B cell (primary cell): ENCODE results near the gene LRRC25. TPM values are rescaled to one million over a fixed set of nuclear protein-coding genes. Genes with fewer than 3 reads are reported as not detected.

Experiments used
- ATAC-seq: fragments of 200-7000 bp; cut with Tn5 transposase; one replicate; pipeline ENCODE4 v1.10.0; 2021; ENCODE audit warnings: low read depth, mild to moderate bottlenecking, moderate number of reproducible peaks, moderate library complexity
- CTCF ChIA-PET: fragments of 350-600 bp; sonication (Branson Sonifier 250); formaldehyde crosslinking; loops from one replicate; lab custom pipeline; 2021; ENCODE audit warnings: antibody characterized with exemption, inconsistent platforms; lab: Charles Lee
- POLR2A ChIA-PET: fragments of 350-600 bp; sonication (Branson Sonifier 250); formaldehyde crosslinking; loops from one replicate; lab custom pipeline; 2021; ENCODE audit warnings: antibody characterized with exemption; lab: Charles Lee
- DNase-seq: peaks from one replicate; pipeline ENCODE4 v3.0.0; 2013
- H2AFZ ChIP-seq: 2 replicates; pipeline ENCODE4 v1.6.1; 2012; ENCODE audit warnings: mild to moderate bottlenecking, low read depth, low read length; ENCODE audit not compliant: insufficient read depth, poor library complexity, severe bottlenecking
- H3K27ac ChIP-seq, 2 donors: 1 replicate in 1 of 2; 2 replicates in 1 of 2; pipeline ENCODE4 v1.5.1; 2012 to 2013; ENCODE audit warnings: low read length in 2 of 2, mild to moderate bottlenecking in 2 of 2, moderate library complexity in 1 of 2
- H3K27me3 ChIP-seq, 4 experiments: fragments of 200-600 bp in 1 of 4; sonication (generic) in 1 of 4; replicated peaks in 1 of 4; 1 replicate in 2 of 4; 2 replicates in 2 of 4; pipeline versions ENCODE4 v1.6.1 to v1.7.0; 2013 to 2016; ENCODE audit warnings: low read length in 3 of 4, mild to moderate bottlenecking in 2 of 4, mixed read lengths in 1 of 4, moderate library complexity in 1 of 4; ENCODE audit not compliant: insufficient read depth in 4 of 4, control insufficient read depth in 3 of 4; ENCODE audit errors: control extremely low read depth in 1 of 4
- H3K36me3 ChIP-seq, 2 experiments: replicated peaks in 1 of 2; 1 replicate in 1 of 2; 2 replicates in 1 of 2; pipeline versions ENCODE4 v1.6.1 to v1.7.1; 2013; ENCODE audit warnings: low read length in 1 of 2; ENCODE audit not compliant: insufficient read depth in 2 of 2, control insufficient read depth in 1 of 2; ENCODE audit errors: control extremely low read depth in 1 of 2, extremely low read depth in 1 of 2
- H3K4me1 ChIP-seq, 2 donors: fragments of 200-600 bp in 1 of 2; sonication (generic) in 1 of 2; 1 replicate in 1 of 2; 2 replicates in 1 of 2; pipeline versions ENCODE4 v1.5.1 to v1.6.1; 2013 to 2017; ENCODE audit warnings: low read length in 2 of 2; ENCODE audit not compliant: control insufficient read depth in 2 of 2, insufficient read depth in 2 of 2
- H3K4me2 ChIP-seq: replicated peaks from 2 replicates; pipeline ENCODE3; 2012; ENCODE audit warnings: mild to moderate bottlenecking, low read depth, low read length; ENCODE audit not compliant: poor library complexity, severe bottlenecking
- H3K4me3 ChIP-seq, 5 experiments: fragments of 200-600 bp in 1 of 5; sonication (generic) in 1 of 5; 1 replicate in 3 of 5; 2 replicates in 2 of 5; pipeline versions ENCODE4 v1.5.1 to v1.7.0; 2011 to 2016; ENCODE audit warnings: low read length in 4 of 5, mild to moderate bottlenecking in 4 of 5, low read depth in 2 of 5, control low read depth in 1 of 5, moderate library complexity in 1 of 5; ENCODE audit not compliant: insufficient read depth in 1 of 5; ENCODE audit errors: control extremely low read depth in 1 of 5, extremely low read depth in 1 of 5
- H3K79me2 ChIP-seq: fragments of 200-600 bp; sonication (generic); one replicate; pipeline ENCODE4 v1.6.0; 2016; ENCODE audit warnings: low read length; ENCODE audit not compliant: control insufficient read depth, insufficient read depth
- H3K9ac ChIP-seq: fragments of 200-600 bp; sonication (generic); 2 replicates; pipeline ENCODE4 v1.6.1; 2017; ENCODE audit warnings: mild to moderate bottlenecking, low read length, moderate library complexity
- H3K9me3 ChIP-seq, 3 donors: one replicate each; pipeline versions ENCODE4 v1.6.1 to v1.7.1; 2013; ENCODE audit warnings: low read length in 2 of 3; ENCODE audit not compliant: control insufficient read depth in 2 of 3, insufficient read depth in 1 of 3; ENCODE audit errors: control extremely low read depth in 1 of 3
- H4K20me1 ChIP-seq: 2 replicates; pipeline ENCODE4 v1.6.0; 2012; ENCODE audit warnings: mild to moderate bottlenecking, low read length; ENCODE audit not compliant: insufficient read depth, control insufficient read depth, poor library complexity, severe bottlenecking
- H3K27ac Mint-ChIP-seq: one replicate; pipeline ENCODE4 v1.8.0; 2021; ENCODE audit warnings: mixed read lengths
- H3K27me3 Mint-ChIP-seq: one replicate; pipeline ENCODE4 v1.8.0; 2021; ENCODE audit warnings: mixed read lengths
- H3K4me1 Mint-ChIP-seq: one replicate; pipeline ENCODE4 v1.8.0; 2021; ENCODE audit warnings: mixed read lengths
- H3K4me3 Mint-ChIP-seq: one replicate; pipeline ENCODE4 v1.8.0; 2021; ENCODE audit warnings: mixed read lengths
- H3K9me3 Mint-ChIP-seq: one replicate; pipeline ENCODE4 v1.8.0; 2022; ENCODE audit warnings: mixed read lengths; ENCODE audit not compliant: insufficient read depth
- EZH2 ChIP-seq: IDR thresholded peaks from 2 replicates; pipeline ENCODE4 v1.6.1; 2012; ENCODE audit warnings: borderline replicate concordance, low read depth, mild to moderate bottlenecking, moderate library complexity, low read length; ENCODE audit not compliant: insufficient read depth, poor library complexity, severe bottlenecking
- WGBS: methylation state at CpG from one replicate; pipeline ENCODE4 v1.1.5; 2013; ENCODE audit warnings: missing lambda C conversion rate; ENCODE audit not compliant: insufficient coverage; 5-methylcytosine and 5-hydroxymethylcytosine counted together
- intact Hi-C: fragments of 100-400 bp; cut with micrococcal nuclease; formaldehyde crosslinking; loops from one replicate; pipeline ENCODE4 v1.10.0; 2022
- polyA plus RNA-seq: library from polyadenylated mRNA; depleted of rRNA; stranded (reverse); fragments of >200 nt; gene quantifications from 2 replicates; pipeline ENCODE4 v1.2.3, GENCODE V29; 2012
- total RNA-seq, 2 donors: library from RNA; stranded (reverse); fragments of 120-200 nt in 1 of 2; gene quantifications; 1 replicate in 1 of 2; 2 replicates in 1 of 2; pipeline versions ENCODE4 v1.2.3 to v1.2.4, GENCODE V29; 2013 to 2022
- TF ChIP-seq, protein P1 (sequence below): fragments of 200-600 bp; IDR thresholded peaks from one replicate; pipeline ENCODE4 v1.8.0; 2022; ENCODE audit warnings: antibody characterized with exemption, mild to moderate bottlenecking

The LRRC25 gene
- total and polyA plus RNA-seq, 2 donors (not counting 1 experiment from before 2014, with no cell fraction given): 2.4 to 5.7 TPM

DNA sequence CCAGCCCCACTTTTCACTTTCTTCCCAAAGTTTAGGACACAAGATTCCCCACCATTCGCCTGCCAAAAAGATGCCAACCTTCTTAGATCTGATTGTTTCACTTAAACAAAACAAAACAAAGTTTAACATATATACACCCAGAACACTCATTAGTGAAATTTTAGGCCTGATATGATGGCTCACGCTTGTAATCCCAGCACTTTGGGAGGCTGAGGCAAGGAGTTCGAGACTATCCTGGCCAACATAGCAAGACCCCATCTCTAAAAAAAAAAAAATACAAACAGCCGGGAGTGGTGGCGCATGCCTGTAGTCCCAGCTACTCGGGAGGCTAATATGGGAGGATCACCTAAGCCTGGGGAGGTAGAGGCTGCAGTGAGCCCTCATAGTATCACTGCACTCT is 52.1 kb downstream of the LRRC25 start:
- H4K20me1 ChIP-seq: peaks cover 18% of the 10 kb centered on the region
- H3K4me3 ChIP-seq: no peak overlapping the region
- no peak overlapping the region for H3K9ac ChIP-seq
- H3K9me3 ChIP-seq: no peaks in the 10 kb centered on the region
- H3K36me3 ChIP-seq: no peaks in the 10 kb centered on the region
- ATAC-seq (no peak), DNase-seq (no peak)
- H3K27me3 ChIP-seq: no peaks in the 10 kb centered on the region
- Mint-ChIP-seq H3K27ac (no peak overlapping the region), H3K4me3 (no peak overlapping the region), H3K27me3 (no peaks in the 10 kb centered on the region), H3K9me3 (no peaks in the 10 kb centered on the region), H3K4me1 (peaks cover 7% of the 10 kb centered on the region)
- H2AFZ ChIP-seq: no peak overlapping the region
- H3K4me2 ChIP-seq: no peak overlapping the region
- WGBS: 100% methylated on average over 1 of the region's 6 CpGs
- CTCF ChIA-PET: no interaction called here
- peaks cover 3% of the 10 kb centered on the region for H3K79me2 ChIP-seq
- POLR2A ChIA-PET: interaction anchor here (0.7 kb wide), 1 partner anchor 17 kb away, joined by 3 read pairs; no protein-coding TSS in a partner anchor
- H3K4me1 ChIP-seq: peaks cover 6 to 11% of the 10 kb centered on the region in 2 donors
- TF ChIP-seq EZH2: no peak
- TF ChIP-seq, protein P1, sequence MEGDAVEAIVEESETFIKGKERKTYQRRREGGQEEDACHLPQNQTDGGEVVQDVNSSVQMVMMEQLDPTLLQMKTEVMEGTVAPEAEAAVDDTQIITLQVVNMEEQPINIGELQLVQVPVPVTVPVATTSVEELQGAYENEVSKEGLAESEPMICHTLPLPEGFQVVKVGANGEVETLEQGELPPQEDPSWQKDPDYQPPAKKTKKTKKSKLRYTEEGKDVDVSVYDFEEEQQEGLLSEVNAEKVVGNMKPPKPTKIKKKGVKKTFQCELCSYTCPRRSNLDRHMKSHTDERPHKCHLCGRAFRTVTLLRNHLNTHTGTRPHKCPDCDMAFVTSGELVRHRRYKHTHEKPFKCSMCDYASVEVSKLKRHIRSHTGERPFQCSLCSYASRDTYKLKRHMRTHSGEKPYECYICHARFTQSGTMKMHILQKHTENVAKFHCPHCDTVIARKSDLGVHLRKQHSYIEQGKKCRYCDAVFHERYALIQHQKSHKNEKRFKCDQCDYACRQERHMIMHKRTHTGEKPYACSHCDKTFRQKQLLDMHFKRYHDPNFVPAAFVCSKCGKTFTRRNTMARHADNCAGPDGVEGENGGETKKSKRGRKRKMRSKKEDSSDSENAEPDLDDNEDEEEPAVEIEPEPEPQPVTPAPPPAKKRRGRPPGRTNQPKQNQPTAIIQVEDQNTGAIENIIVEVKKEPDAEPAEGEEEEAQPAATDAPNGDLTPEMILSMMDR: no peak
- H3K27ac ChIP-seq: no peak overlapping the region
- intact Hi-C loops: no loop called here

DNA sequence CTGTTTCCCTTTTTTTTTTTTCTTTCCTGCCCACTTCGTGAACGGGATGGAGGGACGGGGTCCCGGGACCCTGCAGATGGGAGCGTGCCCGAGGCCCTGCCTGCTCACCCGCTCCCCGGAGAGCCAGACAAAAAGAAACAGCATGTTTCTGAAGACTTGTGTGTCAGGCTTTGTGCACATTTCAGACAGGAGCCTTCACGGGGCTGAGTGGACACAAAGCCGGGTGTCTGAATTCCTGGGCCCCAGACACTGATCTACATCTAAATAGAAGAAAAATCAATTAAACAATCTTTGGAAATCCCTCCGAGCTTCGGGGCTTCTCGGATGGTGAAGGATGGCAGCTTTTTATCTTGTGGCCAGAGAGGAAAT is 52.9 kb downstream of the LRRC25 start:
- Mint-ChIP-seq H3K27me3 (no peaks in the 10 kb centered on the region), H3K4me3 (no peak overlapping the region), H3K9me3 (no peaks in the 10 kb centered on the region), H3K4me1 (peaks cover 12% of the 10 kb centered on the region), H3K27ac (no peak overlapping the region)
- DNase-seq (no peak), ATAC-seq (no peak)
- 88% methylated on average over 10 of the region's 13 CpGs for WGBS
- intact Hi-C loops: no loop called here
- peaks cover 3% of the 10 kb centered on the region for H3K79me2 ChIP-seq
- no peaks in the 10 kb centered on the region for H3K9me3 ChIP-seq
- POLR2A ChIA-PET: no interaction called here
- H3K9ac ChIP-seq: no peak overlapping the region
- TF ChIP-seq, protein P1: no peak
- TF ChIP-seq EZH2: no peak
- no peak overlapping the region for H3K27ac ChIP-seq
- H3K27me3 ChIP-seq: no peaks in the 10 kb centered on the region
- CTCF ChIA-PET: no interaction called here
- H3K4me3 ChIP-seq: no peak overlapping the region
- peaks cover 18% of the 10 kb centered on the region for H4K20me1 ChIP-seq
- no peaks in the 10 kb centered on the region for H3K36me3 ChIP-seq
- no peak overlapping the region for H3K4me2 ChIP-seq
- H3K4me1 ChIP-seq: peaks cover 12 to 18% of the 10 kb centered on the region in 2 donors
- no peak overlapping the region for H2AFZ ChIP-seq
